GM21367 (cell line): Measurements from ENCODE around the gene MTLN.
"Not testable (repeated sequence)": the region's sequence is repeated elsewhere in the genome, so short reads cannot be mapped to it uniquely, and the experiment has no call there.

Source experiments
- ATAC-seq: cut with Tn5 transposase; IDR thresholded peaks from one replicate; pipeline ENCODE4 v1.9.1; 2021; ENCODE audit not compliant: unreplicated experiment

The MTLN gene

DNA sequence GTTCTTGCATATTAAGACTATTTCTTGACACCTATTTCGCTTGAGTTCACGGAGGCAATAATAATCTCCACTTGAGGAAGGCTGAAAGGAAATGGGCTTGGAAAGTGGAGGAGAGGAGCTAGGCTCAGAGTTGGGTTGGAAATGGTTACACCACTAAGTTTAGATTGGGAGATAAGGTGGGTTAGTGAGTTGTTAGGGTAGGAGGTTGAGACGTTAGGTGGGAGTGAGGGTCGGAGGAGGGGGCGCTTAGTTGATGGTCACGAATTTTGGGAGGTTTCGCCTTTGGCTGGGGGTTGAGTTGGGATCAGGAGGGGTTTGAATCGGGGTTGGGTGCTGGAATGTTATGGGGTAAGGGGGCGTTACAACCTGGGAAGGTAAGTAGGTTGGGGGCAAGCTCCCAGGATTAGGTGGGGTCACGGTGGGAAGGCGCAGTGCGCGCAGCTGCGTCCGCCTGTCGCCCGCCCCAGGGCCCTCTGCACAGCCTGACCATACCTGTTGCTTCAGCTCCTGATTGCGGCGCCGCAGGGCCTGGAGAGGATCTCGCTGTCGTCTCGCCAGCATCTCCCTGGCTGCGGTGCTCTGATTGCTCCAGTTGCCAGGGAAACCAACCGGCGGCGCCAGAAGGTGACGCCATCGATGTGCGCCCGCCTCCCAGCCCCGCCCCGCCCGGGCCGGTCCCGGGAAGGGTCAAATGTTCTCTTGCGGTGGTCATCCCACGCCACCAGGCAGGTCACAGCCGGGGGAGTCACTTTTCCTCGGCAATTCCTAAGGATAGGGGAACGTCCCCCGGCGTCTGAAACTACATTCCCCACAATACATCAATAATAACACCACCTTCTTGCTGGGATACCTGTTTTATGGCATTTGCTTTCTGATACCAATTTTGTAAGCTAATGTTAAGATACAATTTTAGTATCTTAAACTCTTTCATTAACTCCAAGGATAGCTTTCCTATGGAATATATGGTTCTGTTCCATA, 7.7 kb downstream of the MTLN start, which contains the start of gene NPHP1:
Gene NPHP1 (minus strand): TSS at position 606 of the 978 bp plus-strand sequence. CDS start 45 bp downstream, at position 561.
- peak; percentile 93 for ATAC-seq

DNA sequence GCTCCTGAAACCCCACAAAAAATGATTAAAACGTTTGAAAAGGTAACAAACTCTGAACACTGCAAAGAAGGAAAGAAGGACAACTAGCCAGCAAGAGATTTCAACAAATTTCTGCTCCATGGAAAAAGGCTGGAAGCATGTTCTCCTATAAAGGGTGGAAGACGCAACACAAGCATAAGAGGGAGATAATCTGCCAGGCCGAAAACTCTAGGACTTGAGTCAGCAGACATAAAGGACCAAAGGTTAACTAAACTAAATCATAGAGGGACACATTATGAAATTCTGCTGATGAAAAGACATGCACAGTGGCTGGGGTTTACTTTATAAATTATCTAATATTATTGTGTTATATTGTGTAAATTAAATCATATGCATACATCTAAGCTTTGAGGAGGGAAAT, 14.3 kb downstream of the MTLN start:
- ATAC-seq, result no peak

DNA sequence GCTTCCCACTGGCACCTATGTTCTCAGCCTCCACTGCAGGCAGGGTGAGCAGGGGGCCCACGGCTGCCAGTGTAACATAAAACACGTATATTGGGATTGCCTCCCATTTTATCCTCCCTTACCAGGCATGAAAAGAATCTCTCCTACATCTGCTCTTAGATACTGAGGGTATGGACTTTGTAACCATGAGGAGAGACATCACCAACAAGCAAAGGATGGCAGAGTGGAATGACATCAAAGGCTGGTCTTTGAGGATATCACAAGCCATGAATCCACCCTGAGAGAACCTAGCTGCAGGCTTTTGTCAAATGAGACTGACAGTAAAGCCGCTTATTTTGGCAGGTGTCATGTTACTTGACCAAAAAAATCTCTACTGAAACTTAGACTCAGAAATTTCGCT, 14.9 kb downstream of the MTLN start:
- no peak for ATAC-seq

DNA sequence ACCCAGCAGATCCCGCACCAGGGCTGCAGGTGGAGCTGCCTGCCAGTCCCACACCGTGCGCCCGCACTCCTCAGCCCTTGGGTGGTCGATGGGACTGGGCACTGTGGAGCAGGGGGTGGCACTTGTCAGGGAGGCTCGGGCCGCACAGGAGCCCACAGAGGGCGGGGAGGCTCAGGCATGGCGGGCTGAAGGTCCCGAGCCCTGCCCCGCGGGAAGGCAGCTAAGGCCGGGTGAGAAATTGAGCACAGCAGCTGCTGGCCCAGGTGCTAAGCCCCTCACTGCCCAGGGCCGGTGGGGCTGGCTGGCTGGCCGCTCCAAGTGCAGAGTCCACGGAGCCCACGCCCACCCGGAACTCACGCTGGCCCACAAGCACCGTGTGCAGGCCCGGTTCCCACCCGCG, 22.2 kb downstream of the MTLN start:
- ATAC-seq, result not testable (repeated sequence)

DNA sequence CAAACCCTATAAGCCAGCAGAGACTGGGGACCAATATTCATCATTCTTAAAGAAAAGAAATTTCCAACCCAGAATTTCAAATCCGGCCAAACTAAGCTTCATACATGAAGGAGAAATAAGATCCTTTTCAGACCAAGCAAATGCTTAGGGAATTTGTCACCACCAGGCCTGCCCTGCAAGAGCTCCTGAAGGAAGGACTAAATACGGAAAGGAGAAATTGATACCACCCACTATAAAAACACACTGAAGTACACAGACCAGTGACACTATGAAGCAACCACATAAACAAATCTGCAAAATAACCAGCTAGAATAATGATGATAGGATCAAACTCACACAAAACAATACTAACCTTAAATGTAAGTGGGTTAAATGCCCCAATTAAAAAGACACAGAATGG, 29.9 kb downstream of the MTLN start:
- ATAC-seq, result no peak

DNA sequence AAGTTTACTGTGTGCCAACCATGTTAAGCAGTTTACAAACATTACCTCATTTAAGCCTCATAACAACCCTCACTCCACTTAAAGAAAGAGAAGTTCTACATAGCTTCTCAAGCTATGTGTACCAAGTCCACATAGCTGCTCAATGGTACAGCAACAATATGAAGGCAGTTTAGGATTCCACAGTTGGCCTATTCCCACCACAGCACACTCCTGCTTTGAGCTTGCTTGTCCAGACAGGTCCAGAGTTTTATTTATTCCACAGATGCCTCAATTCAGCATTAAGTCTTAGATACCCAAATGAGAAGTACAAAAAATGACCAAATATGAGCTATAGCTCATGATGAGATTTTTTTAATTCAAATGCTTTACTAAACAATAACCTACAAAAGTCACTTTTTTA, 32.3 kb downstream of the MTLN start:
- ATAC-seq, result no peak

DNA sequence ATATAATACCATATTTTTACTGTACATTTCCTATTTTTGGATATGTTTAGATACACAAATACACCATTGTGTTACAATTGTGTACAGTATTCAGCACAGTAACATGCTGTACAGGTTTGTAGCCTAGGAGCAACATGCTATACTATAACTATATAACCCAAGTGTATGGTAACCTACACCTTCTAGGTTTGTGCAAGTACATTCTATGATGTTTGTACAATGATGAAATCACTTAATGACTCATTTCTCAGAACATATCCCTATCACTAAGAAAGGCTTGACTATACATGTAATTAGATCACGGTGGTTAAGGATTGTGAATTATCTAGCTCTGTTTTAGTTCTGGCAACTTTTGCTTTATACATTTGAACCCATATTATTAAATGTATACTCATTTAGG, 38.8 kb downstream of the MTLN start:
- ATAC-seq, result no peak

DNA sequence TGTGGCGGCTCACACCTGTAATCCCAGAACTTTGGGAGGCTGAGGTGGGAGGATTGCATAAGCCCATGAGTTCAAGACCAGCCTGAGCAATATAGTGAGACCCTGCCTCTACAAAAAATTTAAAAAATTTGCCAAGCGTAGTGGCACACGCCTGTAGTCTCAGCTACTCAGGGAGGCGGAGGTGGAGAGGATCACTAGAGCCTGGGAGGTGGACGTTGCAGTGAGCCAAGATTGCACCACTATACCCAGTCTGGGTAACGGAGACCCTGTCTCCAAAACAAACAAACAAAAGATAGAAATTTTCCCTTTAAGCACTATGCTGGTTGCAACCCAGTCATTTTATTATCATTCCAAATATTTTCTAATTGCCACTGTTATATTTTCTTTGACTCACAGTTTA, 39.8 kb downstream of the MTLN start:
- no peak for ATAC-seq

DNA sequence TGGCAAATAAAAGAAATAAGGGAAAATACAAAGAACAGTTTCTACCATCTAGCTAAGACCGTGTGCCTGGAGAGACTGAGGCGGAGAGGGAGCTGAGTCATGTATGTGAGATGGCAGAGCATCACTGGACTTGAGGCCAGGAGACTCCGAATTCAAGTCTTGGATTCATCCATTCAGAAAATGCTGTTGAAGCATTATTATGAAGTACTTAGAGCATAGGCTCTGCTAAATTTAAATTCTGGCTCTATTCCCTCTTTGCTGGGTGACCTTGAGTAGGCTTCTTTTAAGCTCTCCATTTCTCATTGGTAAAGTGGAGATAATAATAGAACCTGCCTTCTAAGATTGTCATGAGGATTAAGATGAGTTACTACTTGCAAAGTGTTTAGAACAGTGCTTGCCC, 42.2 kb downstream of the MTLN start:
- ATAC-seq, result no peak

DNA sequence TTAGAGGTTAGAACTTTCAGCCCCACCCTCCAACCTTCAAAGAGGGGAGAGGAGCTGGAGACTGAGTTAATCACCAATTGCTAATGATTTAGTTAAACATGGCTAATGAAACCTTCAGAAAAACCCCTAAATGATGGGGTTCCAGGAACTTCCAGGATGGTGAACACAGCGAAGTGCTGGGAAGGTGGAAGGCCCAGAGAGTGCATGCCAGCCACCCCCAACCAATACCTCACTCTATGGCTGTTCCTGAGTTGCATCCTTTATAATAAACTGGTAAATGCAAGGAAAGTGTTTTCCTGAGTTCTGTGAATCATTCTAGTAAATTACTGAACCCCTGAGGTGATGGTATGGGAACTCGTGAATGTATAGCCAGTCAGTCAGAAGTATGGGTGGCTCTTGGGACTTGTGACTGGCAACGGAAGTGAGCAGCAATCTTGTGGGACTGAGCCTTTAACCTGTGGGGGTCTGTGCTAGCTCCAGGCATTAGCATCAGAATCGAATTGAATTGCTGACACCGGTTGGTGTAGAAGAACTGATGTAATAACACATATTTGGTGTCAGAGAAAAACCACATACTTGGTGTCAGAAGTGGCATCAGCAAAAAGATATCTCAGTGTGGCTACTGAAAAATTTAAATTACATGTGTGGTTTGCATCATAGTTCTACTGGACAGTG, 44.9 kb downstream of the MTLN start:
- no peak for ATAC-seq

DNA sequence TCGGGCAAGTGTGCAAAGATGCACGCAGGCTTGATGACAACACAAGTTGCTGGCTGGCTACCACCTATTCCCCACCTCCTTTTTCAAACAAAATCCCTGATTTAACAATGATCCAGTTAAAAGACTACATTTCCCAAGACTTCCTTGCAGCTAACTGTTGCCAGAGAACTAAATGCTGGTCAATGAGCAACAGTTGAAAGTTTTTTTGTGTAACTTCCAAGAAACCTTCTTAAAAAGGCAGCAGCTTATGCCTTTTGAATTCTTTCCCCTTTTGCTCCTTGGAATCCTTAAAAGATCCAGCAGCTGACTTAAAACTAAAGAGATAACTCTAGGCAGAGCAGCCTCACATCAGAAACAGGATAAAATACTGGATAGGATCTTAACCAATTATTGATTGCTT, 46.1 kb downstream of the MTLN start:
- no peak for ATAC-seq
